Left hindlimb (tissue), 1 donor: ENCODE measurements around the gene DIP2C.
"Not testable (repeated sequence)": the region's sequence is repeated elsewhere in the genome, so short reads cannot be mapped to it uniquely, and the experiment has no call there.

Source experiments
- DNase-seq: peaks from one replicate; pipeline ENCODE4 v3.0.0-alpha.2; 2018

Gene DIP2C

GRCh38 chr10:593901-594457, 95.5 kb downstream of the DIP2C start:
- no peak for DNase-seq

GRCh38 chr10:593421-593820, 96.0 kb downstream of the DIP2C start:
- no peak for DNase-seq

GRCh38 chr10:593016-593415, 96.5 kb downstream of the DIP2C start:
- no peak for DNase-seq

GRCh38 chr10:591646-592045, 97.8 kb downstream of the DIP2C start:
- DNase-seq = no peak

- no peak for DNase-seq
Measured at GRCh38 chr10:590721-591120, 98.7 kb downstream of the DIP2C start.

- no peak for DNase-seq
Measured at GRCh38 chr10:589961-590680, 99.3 kb downstream of the DIP2C start.

- DNase-seq = no peak
Measured at GRCh38 chr10:588246-589165, 101.0 kb downstream of the DIP2C start.

GRCh38 chr10:586716-587115, 102.8 kb downstream of the DIP2C start:
- no peak for DNase-seq

- no peak for DNase-seq
Measured at GRCh38 chr10:586151-586550, 103.3 kb downstream of the DIP2C start.

GRCh38 chr10:585502-585901, 104.0 kb downstream of the DIP2C start:
- DNase-seq = no peak

- not testable (repeated sequence) for DNase-seq
Measured at GRCh38 chr10:584497-585290, 104.8 kb downstream of the DIP2C start.

- no peak for DNase-seq
Measured at GRCh38 chr10:583433-583832, 106.0 kb downstream of the DIP2C start.

GRCh38 chr10:581776-582330, 107.6 kb downstream of the DIP2C start:
- DNase-seq = no peak

- DNase-seq = no peak
Measured at GRCh38 chr10:580778-581177, 108.7 kb downstream of the DIP2C start.

GRCh38 chr10:576130-576465, 113.4 kb downstream of the DIP2C start:
- DNase-seq = no peak

- DNase-seq = no peak
Measured at GRCh38 chr10:575402-576129, 113.9 kb downstream of the DIP2C start.

- DNase-seq = no peak
Measured at GRCh38 chr10:572696-573095, 116.8 kb downstream of the DIP2C start.

GRCh38 chr10:571688-572451, 117.6 kb downstream of the DIP2C start:
- DNase-seq = no peak

GRCh38 chr10:571166-571565, 118.3 kb downstream of the DIP2C start:
- no peak for DNase-seq

GRCh38 chr10:570628-571163, 118.8 kb downstream of the DIP2C start:
- no peak for DNase-seq
